Effector memory CD4-positive, alpha-beta T cell (primary cell): Measurements from ENCODE around the gene FBRSL1.

ENCODE experiments used
- DNase-seq, 3 donors: peaks; one replicate each; pipeline ENCODE4 v3.0.0-alpha.2; 2020
- H3K27ac ChIP-seq: 2 replicates; pipeline ENCODE4 v1.7.0; 2013; ENCODE audit warnings: mild to moderate bottlenecking, low read length, moderate library complexity; ENCODE audit not compliant: insufficient read depth, poor library complexity, severe bottlenecking
- H3K27me3 ChIP-seq: replicated peaks from 2 replicates; pipeline ENCODE4 v1.7.0; 2013; ENCODE audit warnings: mild to moderate bottlenecking, low read length; ENCODE audit not compliant: insufficient read depth, control insufficient read depth, poor library complexity, severe bottlenecking
- H3K36me3 ChIP-seq: 2 replicates; pipeline ENCODE4 v1.7.0; 2013; ENCODE audit warnings: mild to moderate bottlenecking, low read length, moderate library complexity; ENCODE audit not compliant: control insufficient read depth, insufficient read depth
- H3K4me1 ChIP-seq: 2 replicates; pipeline ENCODE4 v1.7.0; 2013; ENCODE audit warnings: low read length, mild to moderate bottlenecking; ENCODE audit not compliant: control insufficient read depth, insufficient read depth, poor library complexity, severe bottlenecking
- H3K4me3 ChIP-seq: 2 replicates; pipeline ENCODE4 v1.7.0; 2013; ENCODE audit warnings: low read length, low read depth, mild to moderate bottlenecking; ENCODE audit not compliant: insufficient read depth, poor library complexity, severe bottlenecking
- H3K9me3 ChIP-seq: 2 replicates; pipeline ENCODE4 v1.7.0; 2013; ENCODE audit warnings: mild to moderate bottlenecking, low read length, moderate library complexity; ENCODE audit not compliant: control insufficient read depth

The FBRSL1 gene

GRCh38 chr12:132555686-132556085 is 65.7 kb downstream of the FBRSL1 start:
- H3K4me3 ChIP-seq = no peak overlapping the region
- DNase-seq = no peak
- H3K27me3 ChIP-seq = no peaks in the 10 kb centered on the region
- peaks cover 4% of the 10 kb centered on the region for H3K36me3 ChIP-seq
- peaks cover 15% of the 10 kb centered on the region for H3K4me1 ChIP-seq
- H3K9me3 ChIP-seq = no peaks in the 10 kb centered on the region
- no peak overlapping the region for H3K27ac ChIP-seq

GRCh38 chr12:132556216-132556615 is 66.3 kb downstream of the FBRSL1 start:
- Histone ChIP-seq H3K27me3 (no peaks in the 10 kb centered on the region), H3K4me3 (no peak overlapping the region), H3K4me1 (peaks cover 21% of the 10 kb centered on the region), H3K36me3 (peaks cover 4% of the 10 kb centered on the region), H3K9me3 (no peaks in the 10 kb centered on the region), H3K27ac (no peak overlapping the region)
- no peak for DNase-seq

DNA sequence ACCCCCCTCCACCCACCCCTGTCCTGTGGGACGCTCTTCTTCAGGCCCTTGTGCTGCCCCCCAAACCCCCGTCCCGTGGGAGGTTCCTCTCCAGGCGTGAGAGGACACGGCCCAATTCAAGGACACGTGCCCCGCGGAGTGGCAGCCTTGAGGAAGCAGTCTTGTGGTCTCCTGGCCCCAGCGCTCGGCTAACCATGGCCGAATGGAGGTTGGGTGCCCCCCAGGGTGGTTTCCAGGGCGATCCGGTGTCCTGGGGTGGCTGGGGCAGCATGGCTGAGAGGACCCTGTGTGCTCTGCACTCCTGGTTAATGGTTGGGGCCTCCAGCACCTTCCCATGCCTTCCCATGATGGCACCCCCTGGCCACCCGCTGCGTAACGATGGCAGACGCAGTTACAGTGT is 66.8 kb downstream of the FBRSL1 start:
- DNase-seq = no peak
- Histone ChIP-seq H3K4me1 (peaks cover 22% of the 10 kb centered on the region), H3K9me3 (no peaks in the 10 kb centered on the region)

GRCh38 chr12:132557291-132558015 is 67.5 kb downstream of the FBRSL1 start:
- Histone ChIP-seq H3K27me3 (no peaks in the 10 kb centered on the region), H3K4me1 (peaks cover 22% of the 10 kb centered on the region), H3K9me3 (no peaks in the 10 kb centered on the region), H3K27ac (no peak overlapping the region), H3K36me3 (peaks cover under 1% of the 10 kb centered on the region), H3K4me3 (no peak overlapping the region)
- DNase-seq = no peak

More for the DNA sequence above, 66.8 kb downstream of the FBRSL1 start:
- no peak overlapping the region for H3K4me3 ChIP-seq
- H3K27ac ChIP-seq = no peak overlapping the region
- H3K27me3 ChIP-seq = no peaks in the 10 kb centered on the region
- peaks cover 4% of the 10 kb centered on the region for H3K36me3 ChIP-seq

GRCh38 chr12:132558042-132558856 is 68.3 kb downstream of the FBRSL1 start:
- H3K27ac ChIP-seq = no peak overlapping the region
- H3K4me1 ChIP-seq = peaks cover 22% of the 10 kb centered on the region
- no peaks in the 10 kb centered on the region for H3K27me3 ChIP-seq
- H3K9me3 ChIP-seq = no peaks in the 10 kb centered on the region
- DNase-seq = no peak
- no peaks in the 10 kb centered on the region for H3K36me3 ChIP-seq
- H3K4me3 ChIP-seq = no peak overlapping the region

DNA sequence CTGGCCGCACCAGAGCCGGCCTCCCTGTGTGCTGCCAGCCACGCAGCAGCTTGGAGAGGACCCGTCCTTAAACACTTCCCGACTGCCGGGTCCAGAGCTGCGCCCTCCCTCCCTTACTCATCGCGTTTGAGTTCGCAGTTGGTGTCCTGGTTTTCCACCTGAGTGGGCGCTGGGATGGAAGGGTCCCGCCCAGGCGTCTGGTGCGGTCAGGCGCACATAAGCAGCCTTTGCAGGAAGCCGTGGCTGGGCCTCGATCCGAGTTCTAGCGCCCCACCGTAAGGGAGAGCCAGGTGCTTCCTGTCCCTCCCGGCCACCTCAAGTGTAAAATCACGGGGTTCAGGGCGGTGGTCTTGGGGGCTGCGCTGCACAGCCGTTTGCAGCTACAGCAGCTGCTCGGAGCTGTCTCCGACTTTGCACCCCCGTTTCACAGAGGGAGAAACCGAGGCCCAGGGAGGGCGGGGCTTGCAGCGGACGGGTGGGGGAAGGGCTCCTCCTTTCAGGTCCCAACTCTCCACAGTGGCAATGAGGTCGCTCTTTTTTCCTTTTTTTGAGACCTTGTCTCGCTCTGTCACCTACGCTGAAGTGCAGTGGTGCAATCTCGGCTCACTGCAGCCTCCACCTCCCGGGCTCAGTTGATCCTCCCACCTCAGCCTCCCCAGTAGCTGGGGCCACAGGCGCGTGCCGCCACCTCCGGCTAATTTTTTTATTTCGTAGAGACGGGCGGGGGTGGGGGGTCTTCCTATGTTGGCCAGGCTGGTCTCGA is 69.1 kb downstream of the FBRSL1 start:
- Histone ChIP-seq H3K27ac (no peak overlapping the region), H3K4me3 (peak overlapping the region; percentile 54), H3K9me3 (no peaks in the 10 kb centered on the region), H3K36me3 (no peaks in the 10 kb centered on the region), H3K4me1 (peaks cover 22% of the 10 kb centered on the region), H3K27me3 (no peaks in the 10 kb centered on the region)
- DNase-seq = no peak

- Histone ChIP-seq H3K27me3 (no peaks in the 10 kb centered on the region), H3K36me3 (no peaks in the 10 kb centered on the region), H3K4me1 (peaks cover 22% of the 10 kb centered on the region), H3K9me3 (no peaks in the 10 kb centered on the region), H3K4me3 (peak overlapping the region; percentile 61), H3K27ac (no peak overlapping the region)
- peak in 1 of 3 donors; percentile 10 for DNase-seq
Observed at GRCh38 chr12:132559652-132560363, 69.9 kb downstream of the FBRSL1 start.

GRCh38 chr12:132560364-132560613 is 70.3 kb downstream of the FBRSL1 start:
- Histone ChIP-seq H3K27me3 (no peaks in the 10 kb centered on the region), H3K36me3 (no peaks in the 10 kb centered on the region), H3K4me3 (peak overlapping the region; percentile 61), H3K27ac (no peak overlapping the region), H3K9me3 (no peaks in the 10 kb centered on the region), H3K4me1 (peaks cover 22% of the 10 kb centered on the region)
- DNase-seq = no peak

DNA sequence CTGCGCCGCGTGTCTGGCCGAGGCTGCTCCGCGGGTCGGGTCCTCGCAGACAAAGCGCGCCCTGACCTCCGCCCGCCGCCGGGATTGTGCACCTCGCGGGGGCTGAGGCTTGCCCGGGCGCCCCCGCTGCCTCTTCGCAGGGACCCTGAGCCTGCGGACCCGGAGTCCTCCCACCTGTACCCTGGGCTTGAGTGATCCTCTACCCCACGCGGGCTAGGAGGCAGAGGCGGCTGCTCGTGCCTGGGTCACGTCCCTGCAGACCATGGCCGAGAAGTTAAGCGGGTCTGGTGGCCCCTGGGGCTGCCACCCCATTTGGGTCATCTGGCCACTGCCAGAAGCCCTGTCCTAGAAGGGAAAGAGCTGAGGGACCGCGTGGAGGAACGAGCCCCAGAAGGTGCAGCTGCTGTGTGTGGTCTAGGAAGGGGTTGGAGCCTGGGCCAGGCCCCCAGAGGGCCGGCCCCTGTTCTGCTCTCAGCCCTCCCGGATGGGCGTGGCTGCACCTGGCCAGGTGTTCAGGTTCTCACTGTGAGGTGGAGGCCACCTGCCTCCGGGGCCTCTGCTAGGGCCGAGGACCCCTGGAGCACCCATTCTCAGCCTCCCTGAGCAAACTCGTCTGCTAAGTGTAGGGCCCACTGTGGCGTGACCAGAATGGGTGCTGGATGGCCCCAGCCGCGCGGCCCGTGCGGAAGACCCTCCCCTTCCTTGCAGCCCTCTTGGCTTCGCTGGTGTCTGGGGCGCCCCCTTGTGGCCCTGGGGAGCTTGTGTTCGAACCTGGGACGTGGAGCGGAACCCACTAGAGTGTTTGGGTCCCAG is 70.9 kb downstream of the FBRSL1 start:
- H3K36me3 ChIP-seq = peaks cover under 1% of the 10 kb centered on the region

More for the DNA sequence above, 70.9 kb downstream of the FBRSL1 start:
- no peaks in the 10 kb centered on the region for H3K9me3 ChIP-seq
- peak; percentile 34 to 57 (median 36) for DNase-seq
- H3K4me1 ChIP-seq = peaks cover 22% of the 10 kb centered on the region
- H3K27ac ChIP-seq = no peak overlapping the region
- peak overlapping the region; percentile 61 for H3K4me3 ChIP-seq
- no peaks in the 10 kb centered on the region for H3K27me3 ChIP-seq
